Mucosa of gallbladder (tissue), 1 donor: ENCODE data around the gene SCAMP3. TPM values are rescaled to one million over a fixed set of nuclear protein-coding genes. Genes with fewer than 3 reads are reported as not detected.

Experiments used
- DNase-seq: peaks from one replicate; pipeline ENCODE4 v3.0.0-alpha.2; 2020; ENCODE audit warnings: low spot score
- total RNA-seq: library from RNA; stranded (reverse); gene quantifications from one replicate; pipeline ENCODE4 v1.2.1, GENCODE V29; 2021
- donor health status: DM: no; HTN: no; CAD: no.

SCAMP3 gene
- total RNA-seq, 1 donor from 2014 or later, result 68.6 TPM

DNA sequence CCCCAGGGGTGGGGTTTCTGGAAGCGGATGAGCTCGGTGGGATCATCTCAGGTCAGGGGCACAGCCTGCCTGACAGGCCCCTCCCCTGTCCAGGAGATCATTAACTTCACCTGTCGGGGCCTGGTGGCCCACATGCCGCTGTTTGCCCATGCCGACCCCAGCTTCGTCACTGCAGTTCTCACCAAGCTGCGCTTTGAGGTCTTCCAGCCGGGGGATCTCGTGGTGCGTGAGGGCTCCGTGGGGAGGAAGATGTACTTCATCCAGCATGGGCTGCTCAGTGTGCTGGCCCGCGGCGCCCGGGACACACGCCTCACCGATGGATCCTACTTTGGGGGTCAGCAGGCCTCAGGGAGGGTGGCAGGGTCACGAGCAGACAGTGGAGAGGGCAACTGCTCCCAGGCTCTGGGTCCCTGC is 23.5 kb upstream of the SCAMP3 start:
- no peak for DNase-seq

DNA sequence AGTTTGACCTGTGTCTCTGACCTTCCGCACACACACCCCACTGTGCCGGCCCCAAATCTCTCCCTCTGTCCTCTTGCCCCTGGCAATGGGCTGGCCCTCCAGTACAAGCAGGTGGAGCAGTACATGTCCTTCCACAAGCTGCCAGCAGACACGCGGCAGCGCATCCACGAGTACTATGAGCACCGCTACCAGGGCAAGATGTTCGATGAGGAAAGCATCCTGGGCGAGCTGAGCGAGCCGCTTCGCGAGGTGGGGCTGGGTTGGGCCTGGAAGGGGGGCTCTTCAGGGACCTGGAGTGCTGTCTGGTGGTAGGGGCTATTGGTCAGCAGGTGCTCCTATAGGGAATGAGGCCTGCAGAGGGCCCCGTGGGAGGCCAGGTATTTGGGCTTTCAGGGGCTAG is 22.9 kb upstream of the SCAMP3 start:
- DNase-seq, result no peak

DNA sequence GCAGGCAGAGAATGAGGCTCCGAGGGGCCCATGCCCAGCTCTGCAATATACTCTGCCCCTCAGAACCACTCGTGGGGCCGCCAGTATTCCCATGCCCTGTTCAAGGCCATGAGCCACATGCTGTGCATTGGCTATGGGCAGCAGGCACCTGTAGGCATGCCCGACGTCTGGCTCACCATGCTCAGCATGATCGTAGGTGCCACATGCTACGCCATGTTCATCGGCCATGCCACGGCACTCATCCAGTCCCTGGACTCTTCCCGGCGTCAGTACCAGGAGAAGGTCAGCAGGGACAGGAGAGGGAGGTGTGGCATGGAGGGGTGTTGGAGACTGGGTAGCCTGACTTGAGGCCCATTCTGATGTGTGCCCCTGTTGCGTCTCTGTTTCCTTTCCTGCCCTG is 22.3 kb upstream of the SCAMP3 start:
- no peak for DNase-seq

DNA sequence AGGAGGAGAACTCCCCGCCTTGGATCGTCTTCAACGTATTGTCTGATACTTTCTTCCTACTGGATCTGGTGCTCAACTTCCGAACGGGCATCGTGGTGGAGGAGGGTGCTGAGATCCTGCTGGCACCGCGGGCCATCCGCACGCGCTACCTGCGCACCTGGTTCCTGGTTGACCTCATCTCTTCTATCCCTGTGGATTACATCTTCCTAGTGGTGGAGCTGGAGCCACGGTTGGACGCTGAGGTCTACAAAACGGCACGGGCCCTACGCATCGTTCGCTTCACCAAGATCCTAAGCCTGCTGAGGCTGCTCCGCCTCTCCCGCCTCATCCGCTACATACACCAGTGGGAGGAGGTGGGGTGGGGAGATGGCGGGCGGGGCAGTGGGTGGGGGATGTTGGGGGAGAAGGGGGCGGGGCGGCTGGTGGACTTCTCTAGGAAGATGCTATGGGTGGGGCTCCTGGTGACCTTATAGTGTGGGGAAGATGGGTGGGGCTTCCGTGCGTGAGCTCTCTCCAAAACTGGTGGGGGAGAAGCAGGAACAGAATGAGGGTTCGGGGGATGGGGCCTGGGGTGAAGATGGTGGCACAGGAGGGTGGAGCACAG is 20.4 kb upstream of the SCAMP3 start:
- no peak for DNase-seq

DNA sequence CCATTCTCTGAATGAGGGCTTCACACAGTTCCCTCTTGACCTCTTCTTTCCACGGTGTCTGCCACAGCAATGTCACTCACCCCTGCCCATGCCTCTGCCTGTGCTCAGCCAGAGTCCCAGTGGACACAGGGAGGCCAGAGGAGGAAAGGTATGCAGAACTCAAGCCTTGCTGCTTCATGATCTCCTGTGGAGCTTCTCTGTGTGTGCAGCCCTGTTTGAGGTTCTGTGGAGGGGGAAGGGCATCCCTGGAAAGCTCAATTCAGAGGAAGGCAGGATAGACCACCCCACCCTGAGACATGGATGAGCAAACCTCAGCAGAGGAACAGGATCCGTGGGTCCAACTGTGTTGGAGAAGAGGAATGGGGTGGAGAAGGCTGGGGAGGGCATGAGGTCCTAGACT is 17.1 kb upstream of the SCAMP3 start:
- no peak for DNase-seq

DNA sequence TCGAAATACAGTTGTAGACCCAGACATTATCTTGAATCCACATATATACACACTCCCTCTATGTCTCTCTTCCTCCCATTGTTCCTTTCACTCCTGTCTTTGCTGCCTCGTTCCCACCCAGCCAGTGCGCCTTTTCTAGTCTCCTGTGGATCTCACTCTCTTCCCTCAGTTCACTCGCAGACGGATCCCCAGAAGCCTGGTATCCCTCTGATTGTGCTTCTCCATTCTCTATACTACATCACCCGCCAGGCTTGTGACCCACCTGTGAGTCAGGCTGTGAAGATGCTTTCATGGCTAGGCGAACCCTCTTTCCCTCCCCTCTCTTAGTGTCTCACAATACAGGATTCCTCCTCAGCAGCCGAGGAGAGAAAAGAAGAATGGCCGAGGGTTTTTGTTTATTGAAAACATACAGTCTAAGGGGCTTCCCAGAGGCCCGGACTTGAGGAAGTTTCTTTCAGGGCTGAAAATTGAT is 16.6 kb upstream of the SCAMP3 start:
- no peak for DNase-seq

DNA sequence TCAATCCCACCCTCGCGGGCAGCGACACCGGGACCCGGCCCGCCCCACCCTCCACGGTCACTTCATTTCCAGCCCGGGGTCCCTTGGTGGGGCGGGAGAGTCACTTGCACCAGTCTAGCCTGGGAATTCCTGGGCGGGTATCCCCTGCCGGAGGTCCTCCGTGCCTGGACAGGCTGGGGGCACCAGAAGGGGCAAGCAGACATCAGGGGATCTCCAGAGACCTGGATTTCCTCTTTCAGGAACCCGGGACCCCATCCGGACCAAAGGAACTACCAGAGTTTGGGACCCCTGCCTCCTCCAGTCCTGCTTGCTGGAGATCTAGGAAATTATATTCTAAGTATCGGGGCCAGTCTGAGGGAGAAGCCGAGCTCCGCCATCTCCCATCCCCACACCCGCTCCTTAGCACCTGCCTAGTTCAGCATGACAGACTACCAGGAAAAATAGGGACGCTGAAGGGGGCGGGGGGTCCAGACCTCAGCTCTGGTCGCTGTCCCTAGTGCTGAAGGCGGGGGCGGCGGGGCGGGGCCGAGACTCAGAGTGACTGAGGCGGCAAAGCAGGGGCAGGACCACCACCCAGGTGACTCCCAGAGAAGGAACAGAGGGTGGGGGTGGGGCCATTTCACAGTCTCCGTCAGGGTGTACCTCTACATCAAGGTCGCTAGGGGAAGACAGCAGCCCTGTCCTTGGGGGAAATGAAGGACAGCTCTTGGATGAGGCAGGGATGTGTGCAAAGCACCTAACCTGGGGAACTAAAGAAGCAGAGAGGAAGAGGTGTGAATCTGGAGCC is 15.9 kb upstream of the SCAMP3 start:
- peak; percentile 56 for DNase-seq

DNA sequence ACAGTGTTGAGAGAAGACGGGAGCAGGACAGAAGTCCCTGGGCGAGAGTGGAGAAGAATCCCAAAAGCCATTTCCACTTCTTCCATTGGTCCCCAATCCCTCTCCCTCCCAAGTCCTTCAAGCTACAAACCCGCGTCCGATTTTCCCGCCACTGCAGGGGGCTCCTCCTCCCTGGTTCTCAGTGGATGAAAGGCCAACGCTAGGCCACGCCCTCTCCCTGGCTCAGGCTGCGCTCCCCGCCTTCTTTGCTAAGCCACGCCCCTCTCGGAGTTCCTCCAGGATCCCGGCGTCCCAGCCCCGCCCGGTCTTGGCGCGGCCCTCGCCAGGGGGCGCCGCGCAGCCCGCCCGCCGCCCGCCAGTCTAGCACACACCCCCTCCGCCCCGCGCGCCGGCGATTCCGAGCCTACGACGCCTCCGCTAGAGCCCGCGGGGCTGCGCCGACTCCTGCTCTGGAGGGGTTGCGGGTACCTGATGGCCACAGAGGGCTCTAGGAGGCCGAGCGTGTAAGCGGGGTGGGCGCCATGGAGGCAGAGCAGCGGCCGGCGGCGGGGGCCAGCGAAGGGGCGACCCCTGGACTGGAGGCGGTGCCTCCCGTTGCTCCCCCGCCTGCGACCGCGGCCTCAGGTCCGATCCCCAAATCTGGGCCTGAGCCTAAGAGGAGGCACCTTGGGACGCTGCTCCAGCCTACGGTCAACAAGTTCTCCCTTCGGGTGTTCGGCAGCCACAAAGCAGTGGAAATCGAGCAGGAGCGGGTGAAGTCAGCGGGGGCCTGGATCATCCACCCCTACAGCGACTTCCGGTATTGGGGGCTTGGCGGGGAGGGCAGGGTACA is 15.1 kb upstream of the SCAMP3 start, which contains the start of gene HCN3:
HCN3 (plus strand) TSS at position 394 of the 832 bp plus-strand sequence; CDS start at position 522, 128 bp downstream.
- DNase-seq, result peak; percentile 98

DNA sequence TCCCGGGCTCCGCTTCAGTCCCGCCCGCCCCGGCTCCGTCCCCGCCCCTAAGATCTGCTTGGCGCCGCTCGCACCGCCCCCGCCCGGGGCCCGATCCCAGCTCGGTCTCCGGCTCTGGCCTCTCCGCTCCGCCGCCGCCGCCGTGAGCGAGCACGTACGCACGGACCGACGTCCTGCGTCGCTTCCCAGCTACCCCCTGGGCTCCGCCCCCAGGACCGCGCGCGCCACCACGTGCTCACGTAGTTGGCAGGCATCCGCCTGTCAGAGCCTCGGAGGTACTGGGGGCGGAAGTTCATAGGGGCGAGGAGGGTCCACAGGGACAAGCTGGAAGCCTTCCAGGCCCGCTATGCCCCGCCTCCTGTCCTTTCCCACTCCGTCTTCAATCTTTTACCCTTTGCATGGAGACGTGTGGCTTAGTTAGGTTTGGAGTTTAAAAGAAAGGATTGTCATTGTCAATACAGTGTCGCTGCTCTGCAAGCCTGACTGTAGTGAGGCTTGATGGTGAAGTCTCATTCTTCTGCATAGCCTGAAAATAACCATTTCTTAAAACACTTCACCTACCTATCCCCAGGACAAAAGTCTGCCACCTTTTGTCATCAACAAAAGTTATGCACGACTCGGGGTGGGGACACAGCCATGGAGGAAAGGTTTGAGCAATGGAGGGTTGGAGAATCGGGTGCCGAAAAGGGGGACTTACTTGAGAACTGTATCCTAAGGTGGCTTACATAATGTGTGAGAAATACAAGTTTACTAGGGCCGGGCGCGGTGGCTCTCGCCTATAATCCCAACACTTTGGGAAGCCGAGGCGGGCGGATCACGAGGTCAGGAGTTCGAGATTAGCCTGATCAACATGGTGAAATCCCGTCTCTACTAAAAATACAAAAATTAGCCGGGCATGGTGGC is 11.4 kb upstream of the SCAMP3 start, which contains the start of gene CLK2:
CLK2 (minus strand) TSS at position 162 of the 903 bp plus-strand sequence. CDS start 2,527 bp downstream, outside the sequence.
- DNase-seq, result peak; percentile 95

DNA sequence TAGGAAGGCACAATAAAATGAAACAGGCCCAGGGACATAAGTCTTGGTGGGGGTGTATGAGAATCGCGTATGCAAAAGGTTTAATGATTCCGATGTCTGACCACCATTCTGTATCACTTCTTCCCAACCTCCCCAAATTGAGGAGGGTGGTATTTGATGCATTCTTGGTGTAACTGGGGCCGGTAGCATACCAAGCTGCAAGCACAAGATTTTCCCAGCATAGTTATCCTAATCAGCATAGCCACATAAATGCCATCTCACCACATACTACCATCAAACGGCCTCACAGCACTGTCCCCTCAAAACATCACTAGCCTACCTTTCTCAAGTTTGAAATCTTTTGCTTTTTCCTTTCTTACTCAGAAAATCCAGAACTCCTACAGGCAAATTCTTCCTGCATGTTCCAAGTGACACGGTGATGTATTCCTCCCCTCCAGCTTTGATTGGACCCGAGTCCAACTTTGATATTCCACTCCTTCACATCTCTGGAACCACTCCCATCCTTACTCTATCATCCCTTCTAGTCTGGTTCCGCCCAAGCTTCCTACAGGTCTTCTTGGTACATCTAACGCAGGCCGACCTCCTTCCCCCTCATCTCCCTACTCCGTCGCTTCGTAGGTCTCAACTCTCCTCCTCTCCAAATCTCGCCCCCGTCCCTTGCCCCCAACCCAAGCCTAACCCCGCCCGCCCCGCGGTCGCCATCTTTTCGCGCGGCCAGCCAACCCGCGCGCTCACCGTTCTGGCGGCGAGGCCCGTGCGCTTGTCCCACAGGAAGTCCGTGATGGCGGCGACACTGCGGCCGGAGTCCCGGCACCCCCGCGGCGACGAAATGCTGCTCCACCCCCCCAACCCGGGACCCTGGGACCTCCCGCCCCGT is 10.5 kb upstream of the SCAMP3 start:
- DNase-seq, result no peak

DNA sequence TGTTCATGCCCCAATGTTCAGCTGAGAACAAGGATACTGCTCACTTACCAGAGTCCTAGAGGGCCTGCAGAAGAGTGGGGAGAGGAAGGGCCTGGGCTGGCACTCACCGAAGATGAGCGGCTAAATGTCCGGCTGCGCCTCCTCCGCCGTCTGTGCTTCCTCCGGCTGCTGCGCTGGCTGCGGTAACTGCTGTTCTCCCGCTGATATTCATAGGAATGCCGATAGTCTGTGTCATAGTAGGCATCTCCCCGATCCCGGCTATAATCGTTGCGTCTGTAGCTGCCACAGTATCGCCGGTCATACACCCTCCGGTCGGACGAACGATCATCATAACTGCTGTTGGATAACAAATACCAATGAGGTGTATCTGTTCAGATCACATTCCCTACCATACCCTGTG is 7.2 kb upstream of the SCAMP3 start:
- no peak for DNase-seq

DNA sequence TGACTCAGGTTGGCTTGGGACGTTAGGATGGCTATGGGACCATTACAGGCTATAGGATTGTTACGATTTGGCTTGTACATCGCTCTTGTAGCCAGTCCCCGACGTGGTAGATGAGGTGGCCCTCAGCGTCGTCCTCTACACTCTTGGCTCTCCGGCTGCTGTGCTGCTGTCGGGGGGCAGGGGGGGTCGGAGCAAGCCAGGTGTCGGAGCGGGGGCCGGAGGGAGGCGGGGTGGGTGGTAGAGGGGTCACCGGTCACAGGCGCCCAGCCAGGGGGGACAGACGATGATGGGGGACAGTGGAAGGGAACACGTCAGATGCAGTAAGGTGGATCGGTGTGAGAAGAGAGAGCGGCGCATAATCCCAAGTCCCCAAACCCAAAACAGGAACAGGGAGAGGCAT is 6.5 kb upstream of the SCAMP3 start:
- DNase-seq, result no peak

DNA sequence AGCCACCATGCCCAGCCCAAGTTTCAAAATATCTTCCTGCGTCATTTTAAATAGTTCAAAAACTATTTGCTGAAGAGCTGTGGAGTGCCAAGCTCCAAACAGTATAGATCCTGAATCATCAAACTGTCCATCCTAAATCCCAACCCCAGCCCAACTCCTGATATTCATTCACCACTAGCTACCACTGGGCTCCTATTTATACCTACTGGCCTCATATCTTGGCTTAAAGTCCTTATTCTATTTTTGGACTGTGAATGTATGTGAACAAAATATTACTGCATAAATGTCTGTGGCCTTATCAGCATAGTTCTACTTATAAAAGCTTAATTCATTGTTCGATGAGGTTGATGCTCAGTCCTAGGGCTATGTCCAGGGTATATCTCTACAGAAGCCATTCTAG is 5.2 kb upstream of the SCAMP3 start:
- no peak for DNase-seq

DNA sequence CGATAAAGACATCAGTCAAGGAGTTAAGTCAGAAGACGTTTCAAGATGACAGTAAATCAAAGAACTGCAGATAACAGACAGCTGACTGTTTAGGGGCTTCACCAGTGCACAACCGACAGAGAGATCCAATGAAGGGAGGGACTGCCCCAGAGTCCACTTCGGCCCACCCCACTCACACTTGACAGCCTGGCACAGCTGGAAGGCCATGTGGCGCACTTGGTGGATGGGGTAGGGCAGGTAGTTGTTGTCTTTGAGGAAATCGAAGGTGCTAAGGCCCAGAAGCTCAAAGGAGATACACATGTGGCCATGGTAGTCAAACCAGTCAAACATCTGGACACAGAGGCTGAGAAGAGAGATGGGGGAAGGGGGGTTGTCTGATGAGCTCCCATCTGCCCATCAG is 4.4 kb upstream of the SCAMP3 start:
- DNase-seq, result no peak

DNA sequence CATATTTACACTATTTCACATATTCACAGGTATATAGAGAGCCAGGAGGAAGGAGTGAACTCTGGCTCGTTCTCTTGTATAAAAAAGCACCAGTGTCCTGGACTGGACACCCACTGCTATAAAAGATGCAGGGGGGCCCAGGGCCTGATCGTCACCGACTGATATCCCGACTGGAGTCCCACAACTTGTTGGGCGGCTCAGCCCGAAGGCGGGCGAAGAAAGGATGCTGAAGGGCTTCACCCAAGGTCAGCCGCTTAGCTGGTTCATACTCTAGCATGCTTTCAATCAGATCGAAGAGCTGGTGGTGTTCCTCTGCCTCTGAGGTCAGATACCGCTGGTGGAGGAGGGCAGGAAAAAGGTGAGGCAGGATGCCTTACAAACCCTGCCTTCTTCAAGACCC is 907 bp upstream of the SCAMP3 start:
- no peak for DNase-seq

DNA sequence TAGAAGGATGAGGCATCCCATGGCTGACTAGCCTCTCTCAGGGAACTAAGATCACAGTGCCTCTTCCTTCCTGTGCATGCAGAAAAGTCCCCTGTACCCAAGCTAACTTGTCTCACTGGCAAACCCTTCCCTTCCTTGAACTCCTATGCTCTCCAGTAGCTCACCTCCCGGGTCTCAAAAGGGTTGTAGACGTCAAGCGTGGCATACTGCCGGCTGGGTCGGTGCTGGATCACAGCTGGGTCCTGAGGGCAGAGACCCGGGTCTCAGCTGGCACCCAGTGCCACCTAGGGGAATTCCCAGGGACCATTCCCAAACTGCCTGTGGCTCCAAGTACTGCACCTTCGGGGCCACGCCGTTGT is 688 bp downstream of the SCAMP3 start:
- DNase-seq, result no peak

DNA sequence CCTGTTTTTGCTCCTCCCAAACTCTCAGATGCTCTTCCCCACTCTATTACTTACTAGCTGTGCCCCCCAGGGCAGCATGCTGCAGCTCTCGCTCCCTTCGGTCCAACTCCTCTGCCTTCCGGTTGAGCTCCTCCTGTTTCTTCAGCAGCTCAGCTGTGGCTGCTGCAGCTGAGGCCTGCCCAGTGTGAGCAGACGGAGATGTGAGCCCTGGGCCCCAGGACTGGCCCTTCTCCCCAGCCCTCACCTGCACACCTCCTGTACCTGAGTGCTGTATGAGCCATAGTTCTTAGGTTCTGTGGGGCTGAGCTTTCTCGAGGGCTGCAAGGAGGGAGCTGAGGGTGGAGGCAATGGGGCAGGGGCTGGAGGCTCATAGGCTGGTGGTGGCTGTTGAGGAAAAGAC is 1.9 kb downstream of the SCAMP3 start:
- DNase-seq, result no peak

DNA sequence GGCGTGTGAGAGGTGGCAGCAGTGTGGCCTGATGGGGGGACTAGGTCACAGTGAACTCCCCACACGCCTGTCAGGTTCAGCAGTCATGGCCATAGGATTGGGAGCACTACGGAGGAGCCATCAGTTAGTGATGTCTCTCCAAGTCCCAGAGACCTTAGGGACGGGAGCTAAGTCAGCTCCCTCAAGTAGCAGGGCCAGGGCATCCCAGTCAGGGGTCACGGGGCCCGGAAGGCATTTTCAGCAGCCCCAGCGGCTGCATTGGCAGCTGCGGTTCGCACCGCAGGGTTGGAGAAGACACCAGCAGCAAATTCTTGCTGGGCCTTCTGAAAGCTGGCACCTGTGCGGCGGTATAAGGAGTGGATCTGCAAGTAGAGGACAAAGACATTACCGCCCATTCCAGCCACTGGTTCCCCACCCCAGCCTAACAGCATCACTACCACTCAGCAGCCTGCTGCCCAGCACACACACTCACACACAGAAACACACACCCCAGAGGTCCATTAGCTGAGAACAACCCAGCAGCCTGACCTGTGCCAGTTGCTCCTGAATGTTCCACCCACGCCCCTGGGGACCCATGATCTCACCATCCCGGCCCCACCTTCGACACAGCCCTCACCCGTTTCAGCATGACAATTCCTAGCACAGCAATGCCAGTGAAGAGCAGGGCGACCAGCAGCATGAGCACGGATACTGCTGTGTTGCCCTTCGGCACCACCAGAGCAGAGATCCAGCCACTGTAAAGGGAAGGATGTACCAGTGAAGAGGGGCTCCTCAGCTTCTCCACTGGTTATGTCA is 5.9 kb downstream of the SCAMP3 start:
- DNase-seq, result no peak

DNA sequence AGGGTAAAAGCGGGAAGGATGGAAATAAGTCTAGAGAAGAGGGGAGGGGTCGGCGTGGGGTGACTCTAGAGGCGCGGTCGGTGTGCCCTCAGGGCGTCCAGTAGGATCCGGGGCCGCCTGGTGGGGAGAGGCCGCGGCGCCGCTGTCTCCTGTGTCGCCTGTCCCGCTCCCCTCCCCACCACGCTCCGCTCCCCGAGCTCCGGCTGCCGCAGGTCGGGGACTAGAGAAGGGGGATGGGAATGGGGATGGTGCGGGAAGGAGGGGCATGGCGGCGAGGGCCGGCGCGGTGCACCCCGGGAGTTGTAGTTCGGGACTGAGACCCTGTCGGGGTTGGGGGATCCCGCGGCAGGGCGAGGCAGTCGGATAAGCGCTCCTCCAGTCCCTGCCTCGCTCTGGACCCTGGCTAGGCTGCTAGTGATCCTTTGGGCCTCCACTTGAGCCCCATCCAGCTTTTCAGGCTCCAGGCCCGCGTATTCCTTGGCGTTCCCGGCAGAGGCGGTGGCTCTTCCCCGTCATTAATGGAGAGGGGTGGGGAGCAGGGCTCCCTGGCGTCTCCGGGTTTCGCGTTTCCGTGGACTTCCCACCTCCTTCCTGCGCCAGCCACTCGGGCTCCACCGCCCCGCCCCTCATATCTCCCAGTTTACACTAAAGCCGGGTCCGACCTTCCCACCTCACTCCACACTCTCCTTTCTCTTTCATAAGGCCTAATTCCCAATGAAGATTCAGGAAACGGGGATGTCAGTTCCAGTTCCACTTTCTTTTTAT is 6.7 kb downstream of the SCAMP3 start, which contains the start of gene ENTREP3:
ENTREP3 (minus strand) TSS at position 241 of the 765 bp plus-strand sequence. CDS start 606 bp downstream, outside the sequence.
- peak; percentile 87 for DNase-seq
